Tibial nerve (tissue), 4 donors: ENCODE results near the gene DYNLL1. TPM values are rescaled to one million over a fixed set of nuclear protein-coding genes. Genes with fewer than 3 reads are reported as not detected.

Experiments
- DNase-seq, 2 donors: peaks; one replicate each; pipeline ENCODE4 v3.0.0-alpha.2; 2019; ENCODE audit warnings: low spot score in 2 of 2
- H3K27ac ChIP-seq, 4 donors: fragments of 200-600 bp; sonication (generic) in 3 of 4; one replicate each; pipeline ENCODE4 v1.5.1; 2017 to 2019; ENCODE audit warnings: mild to moderate bottlenecking in 1 of 4
- H3K27me3 ChIP-seq, 2 donors: fragments of 200-600 bp; sonication (generic) in 1 of 2; one replicate each; pipeline versions ENCODE4 v1.5.1 to v1.6.0; 2017 to 2019
- H3K36me3 ChIP-seq, 3 donors: fragments of 200-600 bp; sonication (generic); one replicate each; pipeline ENCODE4 v1.5.1; 2018 to 2019
- H3K4me1 ChIP-seq, 4 donors: fragments of 200-600 bp; sonication (generic) in 3 of 4; one replicate each; pipeline ENCODE4 v1.5.1; 2017 to 2019
- H3K4me3 ChIP-seq, 4 donors: fragments of 200-600 bp; sonication (generic) in 3 of 4; one replicate each; pipeline ENCODE4 v1.5.1; 2017 to 2019; ENCODE audit warnings: mild to moderate bottlenecking in 1 of 4, moderate library complexity in 1 of 4
- H3K9me3 ChIP-seq, 4 donors: fragments of 200-600 bp; sonication (generic) in 3 of 4; one replicate each; pipeline ENCODE4 v1.5.1; 2017 to 2019
- EP300 ChIP-seq, 2 donors: sonication (generic); formaldehyde crosslinking; IDR thresholded peaks; one replicate each; pipeline ENCODE4 v1.6.1; 2017; ENCODE audit warnings: antibody characterized with exemption in 2 of 2, mild to moderate bottlenecking in 1 of 2
- POLR2A ChIP-seq, 2 donors: fragments of 450-650 bp; IDR thresholded peaks; one replicate each; pipeline ENCODE4 v1.6.1; 2017; ENCODE audit warnings: antibody characterized with exemption in 2 of 2, mild to moderate bottlenecking in 2 of 2, moderate library complexity in 2 of 2
- WGBS, 2 donors: methylation state at CpG; one replicate each; pipeline ENCODE4 v1.1.5; 2018; 5-methylcytosine and 5-hydroxymethylcytosine counted together
- total RNA-seq, 4 donors: library from RNA; depleted of rRNA; stranded (reverse); fragments of >200 nt; gene quantifications; one replicate each; pipeline ENCODE4 v1.1.0, GENCODE V29; 2016
- TF ChIP-seq, protein P1 (sequence below), 5 experiments: fragments of 200-600 bp in 3 of 5; fragments of 450-650 bp in 2 of 5; sonication (generic) in 3 of 5; IDR thresholded peaks; one replicate each; pipeline ENCODE4 v1.5.1; 2016 to 2019; ENCODE audit warnings: antibody characterized with exemption in 5 of 5, mild to moderate bottlenecking in 3 of 5, moderate library complexity in 2 of 5

Gene DYNLL1
- total RNA-seq, 4 donors from 2014 or later: 175 to 306 (median 258) TPM

DNA sequence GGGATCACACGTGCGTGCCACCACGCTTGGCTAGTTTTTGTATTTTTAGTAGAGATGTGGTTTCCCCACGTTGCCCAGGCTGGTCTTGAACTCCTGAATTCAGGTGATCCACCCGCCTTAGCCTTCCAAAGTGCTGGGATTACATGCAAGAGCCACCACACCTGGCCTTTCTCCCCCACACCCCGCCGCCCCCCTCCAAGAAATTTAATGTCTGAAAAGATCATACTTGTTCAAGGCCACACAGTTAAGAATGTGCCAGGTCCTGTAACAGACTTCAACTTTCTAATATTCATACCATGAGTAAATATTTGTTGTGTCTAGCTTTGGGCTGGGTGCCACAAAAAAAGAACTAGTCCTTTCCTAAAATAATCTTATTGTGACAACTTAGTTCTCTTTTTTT, 40.6 kb upstream of the DYNLL1 start:
- TF ChIP-seq EP300 (IDR thresholded peaks at IDR 0.05): no peak
- TF ChIP-seq, protein P1, sequence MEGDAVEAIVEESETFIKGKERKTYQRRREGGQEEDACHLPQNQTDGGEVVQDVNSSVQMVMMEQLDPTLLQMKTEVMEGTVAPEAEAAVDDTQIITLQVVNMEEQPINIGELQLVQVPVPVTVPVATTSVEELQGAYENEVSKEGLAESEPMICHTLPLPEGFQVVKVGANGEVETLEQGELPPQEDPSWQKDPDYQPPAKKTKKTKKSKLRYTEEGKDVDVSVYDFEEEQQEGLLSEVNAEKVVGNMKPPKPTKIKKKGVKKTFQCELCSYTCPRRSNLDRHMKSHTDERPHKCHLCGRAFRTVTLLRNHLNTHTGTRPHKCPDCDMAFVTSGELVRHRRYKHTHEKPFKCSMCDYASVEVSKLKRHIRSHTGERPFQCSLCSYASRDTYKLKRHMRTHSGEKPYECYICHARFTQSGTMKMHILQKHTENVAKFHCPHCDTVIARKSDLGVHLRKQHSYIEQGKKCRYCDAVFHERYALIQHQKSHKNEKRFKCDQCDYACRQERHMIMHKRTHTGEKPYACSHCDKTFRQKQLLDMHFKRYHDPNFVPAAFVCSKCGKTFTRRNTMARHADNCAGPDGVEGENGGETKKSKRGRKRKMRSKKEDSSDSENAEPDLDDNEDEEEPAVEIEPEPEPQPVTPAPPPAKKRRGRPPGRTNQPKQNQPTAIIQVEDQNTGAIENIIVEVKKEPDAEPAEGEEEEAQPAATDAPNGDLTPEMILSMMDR (IDR thresholded peaks at IDR 0.05): no peak
- TF ChIP-seq POLR2A (IDR thresholded peaks at IDR 0.05): no peak
- Histone ChIP-seq H3K4me1 (no peaks in the 10 kb centered on the region), H3K27ac (no peak overlapping the region), H3K4me3 (no peak overlapping the region), H3K27me3 (no peaks in the 10 kb centered on the region), H3K9me3 (no peaks in the 10 kb centered on the region), H3K36me3 (peaks cover 0 to 90% (median 0%) of the 10 kb centered on the region in 3 donors)
- WGBS, 2 donors: 89 to 95% methylated on average over 7 of the region's 7 CpGs
- DNase-seq: no peak

DNA sequence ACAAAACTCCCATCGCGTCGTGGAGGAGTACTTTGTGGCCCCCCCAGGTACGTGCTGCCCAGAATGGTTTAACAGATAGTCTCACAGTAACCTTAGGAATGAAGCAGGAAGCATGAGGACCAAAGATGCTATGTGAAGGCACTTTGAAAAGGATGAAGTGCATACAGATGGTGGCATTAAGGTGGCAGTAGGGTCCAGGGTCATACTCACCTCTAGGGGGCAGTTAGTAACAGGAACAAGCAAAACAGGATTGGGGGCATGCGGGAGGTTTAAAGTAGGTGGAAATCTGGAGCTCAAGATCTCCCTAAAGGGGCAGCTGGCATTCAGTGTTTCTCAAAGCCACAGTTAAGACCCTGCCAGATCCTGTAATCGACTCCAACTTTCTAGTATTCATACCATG, 38.8 kb upstream of the DYNLL1 start:
- no peaks in the 10 kb centered on the region for H3K9me3 ChIP-seq
- 83% methylated on average over 6 of the region's 6 CpGs for WGBS, 2 donors
- H3K4me3 ChIP-seq: no peak overlapping the region
- no peaks in the 10 kb centered on the region for H3K4me1 ChIP-seq
- H3K27me3 ChIP-seq: no peaks in the 10 kb centered on the region
- peaks cover 0 to 91% (median 0%) of the 10 kb centered on the region in 3 donors for H3K36me3 ChIP-seq
- TF ChIP-seq EP300 (IDR thresholded peaks at IDR 0.05) (no peak), POLR2A (IDR thresholded peaks at IDR 0.05) (no peak)
- TF ChIP-seq, protein P1 (IDR thresholded peaks at IDR 0.05): no peak
- no peak overlapping the region for H3K27ac ChIP-seq
- no peak for DNase-seq

DNA sequence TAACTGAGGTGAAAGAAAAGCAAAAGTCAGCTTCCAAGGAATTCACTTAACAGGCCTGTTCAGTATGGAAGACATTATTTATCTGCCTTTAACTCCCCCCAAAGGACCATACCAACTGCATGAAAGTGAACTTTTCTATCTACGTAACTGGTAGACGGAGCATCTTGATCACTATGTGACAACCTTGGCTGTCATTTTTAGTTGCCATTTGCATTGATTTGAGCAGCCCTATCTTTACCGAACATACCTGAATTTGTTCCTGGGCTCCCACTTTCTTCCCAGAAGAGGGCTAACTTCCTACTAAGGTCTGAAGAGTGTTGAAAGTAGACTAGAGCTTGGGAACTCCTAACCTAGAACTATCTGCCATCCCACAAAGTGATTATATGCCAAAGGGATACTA, 35.8 kb upstream of the DYNLL1 start:
- no peak for TF ChIP-seq POLR2A (IDR thresholded peaks at IDR 0.05)
- TF ChIP-seq, protein P1 (IDR thresholded peaks at IDR 0.05): no peak
- TF ChIP-seq EP300 (IDR thresholded peaks at IDR 0.05): no peak
- no peak overlapping the region for H3K4me3 ChIP-seq
- H3K36me3 ChIP-seq: peaks cover 0 to 98% (median 2%) of the 10 kb centered on the region in 3 donors
- 88 to 93% methylated on average over 3 of the region's 3 CpGs for WGBS, 2 donors
- no peaks in the 10 kb centered on the region for H3K27me3 ChIP-seq
- DNase-seq: no peak
- no peaks in the 10 kb centered on the region for H3K9me3 ChIP-seq
- H3K27ac ChIP-seq: no peak overlapping the region
- peaks cover 0 to 1% (median 0%) of the 10 kb centered on the region in 4 donors for H3K4me1 ChIP-seq

DNA sequence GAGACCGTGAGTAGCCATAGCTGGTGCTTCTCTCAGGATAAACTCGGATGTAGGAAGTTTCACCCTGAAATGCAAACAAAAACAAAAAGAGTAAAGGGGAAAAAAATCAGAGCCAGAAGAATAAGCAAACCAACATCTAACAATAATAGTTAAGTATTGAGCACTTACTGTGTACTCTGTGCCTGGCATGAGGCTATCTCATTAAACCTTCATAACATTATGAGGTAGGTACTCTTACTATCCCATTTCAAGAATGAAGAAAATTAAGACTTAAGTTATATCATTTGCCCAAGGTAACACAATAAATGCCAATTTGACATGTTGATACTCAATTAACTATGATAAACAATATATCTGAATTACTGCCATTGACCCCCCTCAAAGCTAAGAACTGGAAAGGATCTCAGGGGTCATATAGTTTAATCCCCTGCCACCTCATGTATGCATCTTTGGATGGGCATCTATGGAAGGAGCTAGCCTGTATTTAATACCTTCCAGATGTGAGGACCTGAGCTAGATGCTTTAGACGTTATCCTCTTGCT, 33.7 kb upstream of the DYNLL1 start:
- H3K36me3 ChIP-seq: peaks cover 0 to 97% (median 4%) of the 10 kb centered on the region in 3 donors
- WGBS, 2 donors: 65 to 69% methylated on average over 3 of the region's 3 CpGs

DNA sequence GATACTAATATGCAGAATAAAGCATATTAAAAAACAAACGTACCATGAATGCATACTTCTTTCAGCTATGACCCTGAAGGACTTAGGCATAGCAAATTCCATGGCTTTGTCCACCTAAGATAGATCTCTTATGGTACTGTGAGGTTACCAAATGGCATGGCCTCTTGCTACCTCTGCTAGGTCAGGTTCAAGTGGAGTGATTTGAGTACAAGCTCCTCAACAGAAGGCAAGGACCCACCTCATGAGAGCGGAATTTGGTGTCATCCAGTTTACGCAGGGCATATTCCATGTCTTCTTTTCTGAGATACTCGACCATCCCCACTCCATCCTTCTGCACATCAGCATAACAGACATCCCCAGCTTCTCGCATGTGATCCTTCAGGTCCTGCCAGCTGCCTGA, 32.2 kb upstream of the DYNLL1 start:
- no peak for DNase-seq
- peaks cover 0 to 86% (median 4%) of the 10 kb centered on the region in 3 donors for H3K36me3 ChIP-seq
- H3K27ac ChIP-seq: no peak overlapping the region
- H3K27me3 ChIP-seq: no peaks in the 10 kb centered on the region
- 84 to 85% methylated on average over 5 of the region's 5 CpGs for WGBS, 2 donors
- H3K9me3 ChIP-seq: no peaks in the 10 kb centered on the region
- TF ChIP-seq, protein P1 (IDR thresholded peaks at IDR 0.05): no peak
- no peak for TF ChIP-seq EP300 (IDR thresholded peaks at IDR 0.05)
- TF ChIP-seq POLR2A (IDR thresholded peaks at IDR 0.05): no peak
- H3K4me3 ChIP-seq: no peak overlapping the region
- peaks cover 0 to 34% (median 19%) of the 10 kb centered on the region in 4 donors for H3K4me1 ChIP-seq

More for the DNA sequence above, 33.7 kb upstream of the DYNLL1 start:
- Histone ChIP-seq H3K9me3 (no peaks in the 10 kb centered on the region), H3K4me3 (no peak overlapping the region), H3K27ac (no peak overlapping the region), H3K27me3 (no peaks in the 10 kb centered on the region), H3K4me1 (peaks cover 0 to 21% (median 11%) of the 10 kb centered on the region in 4 donors)
- TF ChIP-seq, protein P1 (IDR thresholded peaks at IDR 0.05): no peak
- TF ChIP-seq EP300 (IDR thresholded peaks at IDR 0.05): no peak
- TF ChIP-seq POLR2A (IDR thresholded peaks at IDR 0.05): no peak
- DNase-seq: no peak
